ENCODE measurements around the gene TNIK.
A peak's percentile ranks its signal among the peaks of the same experiment; 100 is the strongest.

The TNIK gene

GRCh38 chr3:171086914-171087313, 373.3 kb downstream of the TNIK start:
- no peak for DNase-seq (ENCODE audit: low spot score)

DNA sequence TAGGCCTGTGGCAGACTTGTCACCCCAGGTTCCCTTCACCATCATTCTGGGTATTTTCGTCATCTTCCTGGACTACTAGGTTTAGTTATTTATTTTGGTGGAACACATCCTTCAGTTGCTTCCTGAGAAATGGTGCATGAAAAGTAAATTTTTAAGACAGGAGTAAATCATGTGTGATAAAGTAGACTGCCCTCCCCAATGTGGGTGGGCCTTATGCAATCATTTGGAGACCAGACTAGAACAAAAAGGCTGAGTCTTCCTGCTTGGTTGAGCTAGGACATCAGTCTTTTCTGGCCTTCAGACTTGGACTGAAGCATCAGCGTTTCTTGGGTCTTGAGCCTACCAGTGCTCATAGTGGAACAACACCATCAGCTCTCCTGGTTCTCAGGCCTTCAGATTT, 382.9 kb downstream of the TNIK start:
- DNase-seq (ENCODE audit: low spot score) = no peak

GRCh38 chr3:171072432-171072831, 387.8 kb downstream of the TNIK start:
- no peak for DNase-seq (ENCODE audit: low spot score)

DNA sequence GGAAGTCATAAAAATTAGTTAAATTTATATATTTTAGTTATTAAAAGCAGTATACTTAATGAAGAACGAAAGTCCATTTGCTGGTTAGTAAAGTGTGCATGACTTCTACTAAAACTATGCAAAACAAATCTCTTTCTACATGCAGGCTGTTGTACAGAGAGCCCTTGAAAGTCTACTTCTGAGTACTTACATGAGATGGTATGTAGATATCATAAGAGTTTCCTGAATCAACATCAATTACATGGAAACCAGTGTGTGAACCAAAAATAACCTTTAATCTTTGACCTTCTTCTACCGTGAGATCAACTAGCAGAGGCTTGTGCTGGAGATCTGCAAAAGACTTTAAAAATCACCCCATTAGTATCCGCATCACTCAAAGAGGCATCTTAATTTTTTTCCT, 391.5 kb downstream of the TNIK start:
- no peak for DNase-seq (ENCODE audit: low spot score)

DNA sequence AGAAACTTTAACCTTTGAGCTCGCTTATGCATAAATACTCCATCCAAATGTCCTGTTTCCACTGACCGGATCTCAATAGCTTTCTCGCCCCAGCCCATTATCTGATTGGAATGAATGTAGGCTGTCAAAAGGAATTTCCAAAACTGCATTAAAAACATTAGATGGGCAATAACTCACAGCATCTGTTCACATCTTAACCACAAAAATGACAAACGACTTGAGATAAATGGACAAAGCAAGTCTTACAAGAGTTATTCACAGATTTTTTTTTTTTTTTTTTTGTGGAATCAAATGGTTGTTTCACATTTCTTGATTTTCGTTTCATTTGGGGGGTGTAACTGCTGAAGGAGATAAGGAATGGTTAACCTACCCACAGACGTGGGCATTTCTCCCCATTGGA, 394.0 kb downstream of the TNIK start:
- DNase-seq (ENCODE audit: low spot score) = no peak

DNA sequence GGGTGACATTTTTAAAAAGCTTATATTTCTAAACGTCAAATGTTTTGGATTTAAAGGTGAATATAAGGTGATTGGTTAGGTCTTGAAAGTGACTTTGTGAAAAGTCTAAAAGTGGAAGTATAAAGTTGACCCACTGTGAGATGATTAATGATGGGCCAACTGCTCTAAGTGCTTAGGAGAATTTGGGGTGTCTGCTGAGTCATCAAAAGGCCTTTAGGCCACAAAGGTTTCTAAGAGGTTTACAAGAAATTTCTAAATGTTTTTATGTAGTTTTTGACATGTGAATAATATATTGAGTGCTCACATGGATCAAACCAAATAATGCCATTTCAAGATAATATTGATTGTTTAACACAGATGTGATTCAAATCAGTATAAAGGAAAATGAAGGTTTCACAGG, 394.5 kb downstream of the TNIK start:
- no peak for DNase-seq (ENCODE audit: low spot score)

DNA sequence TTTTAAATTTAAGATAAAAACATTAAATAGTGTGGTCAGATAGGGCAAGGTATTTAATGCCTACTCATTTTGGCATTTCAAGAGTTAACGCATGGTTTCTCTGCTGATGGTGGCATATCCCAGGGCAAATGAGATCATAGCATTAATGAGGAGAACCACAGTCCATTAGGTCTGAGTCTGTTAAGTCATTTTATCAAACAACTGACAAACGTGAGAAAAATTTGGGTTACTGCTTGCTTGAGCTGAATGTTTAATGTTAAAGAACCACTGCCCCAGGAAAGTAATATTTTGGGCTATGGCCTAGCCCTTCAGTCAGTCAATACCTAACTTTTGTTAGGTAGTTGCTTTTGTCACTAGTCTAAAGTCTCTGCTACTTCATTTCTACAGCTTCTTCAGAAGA, 395.7 kb downstream of the TNIK start:
- DNase-seq (ENCODE audit: low spot score) = no peak

- no peak for DNase-seq (ENCODE audit: low spot score)
These were observed 398.5 kb downstream of the TNIK start for GRCh38 chr3:171061749-171062148.

DNA sequence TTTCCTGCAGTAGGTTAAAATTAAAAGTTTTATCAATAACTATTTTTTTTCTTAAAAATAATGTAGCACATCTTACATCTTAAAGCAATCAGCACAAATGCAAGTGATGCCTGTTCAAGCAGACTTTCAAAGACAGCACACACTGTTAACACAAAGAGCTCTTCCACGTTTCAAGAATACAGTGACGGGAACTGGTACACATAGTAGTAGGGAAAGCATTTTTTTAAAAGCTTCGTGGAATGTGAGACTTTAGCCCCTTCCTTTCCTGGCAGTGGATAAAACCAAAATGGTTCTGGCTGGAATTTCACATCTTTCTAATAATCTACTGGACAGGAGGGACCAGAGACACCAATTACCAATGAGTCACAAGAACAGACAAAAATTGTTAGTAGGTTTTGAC, 400.2 kb downstream of the TNIK start:
- no peak for DNase-seq (ENCODE audit: low spot score)

GRCh38 chr3:171058873-171059603, 401.2 kb downstream of the TNIK start:
- DNase-seq (ENCODE audit: low spot score) = no peak

DNA sequence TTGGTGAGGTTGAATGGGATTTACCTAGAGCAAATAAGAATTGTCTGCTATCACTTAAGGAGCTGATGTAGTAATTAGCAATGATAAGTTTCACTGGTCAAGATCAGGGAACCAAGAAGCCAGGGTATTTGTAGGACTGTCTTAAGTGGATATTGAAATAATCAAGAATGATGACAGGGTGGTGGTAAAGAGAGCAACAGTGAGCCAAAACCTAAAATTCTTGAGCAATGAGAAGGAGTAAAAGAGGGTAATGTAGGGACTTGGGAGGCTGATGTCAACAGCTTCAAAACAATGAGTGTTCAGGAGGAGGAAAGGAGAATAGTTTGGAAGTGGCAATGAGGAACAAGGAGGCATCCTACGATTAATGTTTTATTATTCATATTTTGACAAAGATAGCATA, 402.1 kb downstream of the TNIK start:
- DNase-seq (ENCODE audit: low spot score) = no peak

DNA sequence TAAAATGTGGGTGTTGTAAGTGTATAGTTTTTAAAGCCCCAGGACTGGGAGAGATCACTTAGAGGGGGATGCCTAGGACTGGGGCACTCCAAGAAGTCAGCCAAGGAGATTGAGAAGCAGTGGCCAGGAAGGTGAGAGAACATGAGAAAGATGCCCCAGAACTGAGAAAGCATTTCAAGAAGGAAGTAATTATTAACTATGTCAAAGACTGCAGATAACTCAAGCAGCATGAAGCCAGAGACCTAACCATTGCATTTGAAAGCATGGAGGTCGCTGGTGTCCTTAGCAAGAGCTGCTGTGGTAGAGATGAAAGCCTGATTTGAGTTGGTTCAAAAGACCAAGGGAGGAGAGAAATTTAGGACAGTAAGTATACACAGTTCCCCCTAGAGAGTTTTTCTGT, 403.1 kb downstream of the TNIK start:
- no peak for DNase-seq (ENCODE audit: low spot score)

DNA sequence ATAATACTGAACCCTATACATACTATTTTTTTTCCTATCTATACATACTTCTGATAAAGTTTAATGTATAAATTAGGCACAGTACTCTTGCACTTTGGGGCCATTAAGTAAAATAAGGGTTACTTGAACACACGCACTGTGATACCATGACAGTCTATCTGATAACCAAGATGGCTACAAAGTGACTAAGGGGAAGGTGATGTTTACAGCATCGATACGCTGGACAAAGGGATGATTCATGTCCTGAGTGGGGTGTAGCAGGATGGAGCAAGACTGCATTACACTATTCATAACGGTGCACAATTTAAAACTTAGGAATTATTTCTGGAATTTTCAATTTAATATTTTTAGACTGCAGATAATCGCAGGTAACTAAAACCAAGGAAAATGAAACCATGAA, 403.7 kb downstream of the TNIK start:
- DNase-seq (ENCODE audit: low spot score) = no peak

GRCh38 chr3:171055336-171056178, 404.6 kb downstream of the TNIK start:
- no peak for DNase-seq (ENCODE audit: low spot score)

GRCh38 chr3:171054921-171055320, 405.3 kb downstream of the TNIK start:
- DNase-seq (ENCODE audit: low spot score) = no peak

GRCh38 chr3:171054231-171054630, 406.0 kb downstream of the TNIK start:
- no peak for DNase-seq (ENCODE audit: low spot score)

GRCh38 chr3:171049861-171050444, 410.3 kb downstream of the TNIK start:
- DNase-seq (ENCODE audit: low spot score) = peak; percentile 51

DNA sequence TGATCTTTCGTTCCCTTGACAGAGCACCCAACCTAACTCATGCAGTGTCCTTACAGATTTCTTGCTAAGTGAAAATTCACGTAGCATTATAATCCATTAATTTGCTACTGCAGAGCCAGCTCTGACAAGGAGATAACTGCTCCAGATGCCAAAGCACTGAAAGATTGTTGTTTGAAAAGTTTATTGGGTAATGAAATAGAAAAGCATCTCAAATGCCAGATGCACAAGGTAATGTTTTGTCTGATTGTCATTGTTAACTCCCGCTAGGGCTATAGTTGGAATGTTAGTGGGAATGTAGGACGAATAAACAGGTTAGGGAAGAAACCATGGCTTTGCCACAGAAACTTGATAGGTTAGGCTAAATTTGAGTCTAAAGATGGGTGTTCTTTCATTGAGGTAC, 413.4 kb downstream of the TNIK start:
- no peak for DNase-seq (ENCODE audit: low spot score)

DNA sequence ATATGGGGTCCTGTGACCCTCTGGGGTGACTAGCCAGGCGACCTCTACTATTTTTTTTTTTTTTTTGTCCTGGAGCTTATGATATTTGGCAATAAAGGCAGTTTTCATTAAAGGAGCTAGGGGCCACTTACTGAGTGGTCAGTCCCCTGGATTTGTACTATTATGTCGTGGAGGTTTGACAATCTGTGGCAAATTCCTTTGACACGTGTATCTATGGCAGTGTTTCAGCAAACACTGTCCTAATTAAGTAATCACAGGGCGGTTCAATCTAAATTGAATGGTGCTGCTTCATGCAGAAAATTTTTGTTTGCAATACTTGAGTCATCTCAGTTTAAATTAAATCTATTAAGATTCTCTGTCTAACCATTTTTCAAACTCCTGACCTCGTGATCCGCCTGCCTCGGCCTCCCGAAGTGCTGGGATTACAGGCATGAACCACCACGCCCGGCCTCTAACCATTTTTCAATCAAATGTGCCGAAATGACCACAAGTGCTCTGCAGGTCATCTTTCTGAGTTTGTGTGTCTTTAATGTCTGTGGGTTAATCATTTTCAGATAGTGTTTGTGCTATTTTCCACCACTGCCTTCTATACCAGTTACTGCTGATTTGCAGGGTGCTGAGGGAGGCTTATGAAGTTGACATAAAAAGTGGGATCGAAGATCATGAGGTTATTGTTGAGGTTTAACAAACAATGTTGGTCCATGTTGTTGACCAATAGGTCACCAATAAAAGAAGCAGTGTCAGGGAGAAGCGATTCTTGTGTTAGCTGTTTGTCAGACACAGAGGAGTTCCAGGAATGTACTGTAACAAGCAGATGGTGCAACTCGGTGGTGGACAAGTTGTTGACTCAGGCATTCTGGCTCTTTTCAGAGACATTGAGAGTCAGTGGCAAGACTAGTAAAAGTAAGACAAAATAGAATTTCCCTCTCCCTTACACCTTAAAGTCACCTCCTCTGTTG, 415.1 kb downstream of the TNIK start:
- peak; percentile 45 for DNase-seq (ENCODE audit: low spot score)

- DNase-seq (ENCODE audit: low spot score) = no peak
These were observed 415.8 kb downstream of the TNIK start for GRCh38 chr3:171044384-171044783.

DNA sequence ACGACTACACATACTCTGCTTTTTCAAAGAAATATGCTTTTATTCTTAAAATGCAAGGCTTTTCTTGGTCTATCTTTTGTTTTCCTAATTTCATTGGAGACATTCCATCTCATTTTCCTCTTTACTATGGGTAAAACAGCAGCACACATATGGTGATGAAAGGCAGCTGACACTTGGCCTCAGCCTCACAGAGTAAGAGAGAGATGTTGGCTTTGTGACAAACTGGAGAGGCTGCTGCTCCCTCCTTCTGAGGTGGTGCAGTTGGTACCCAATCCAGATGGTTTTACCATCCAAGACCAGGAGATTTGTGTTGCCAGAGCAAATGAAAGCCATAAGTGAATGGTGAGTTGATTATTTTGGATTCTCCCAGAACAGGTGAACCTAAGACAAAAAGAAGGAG, 420.5 kb downstream of the TNIK start:
- no peak for DNase-seq (ENCODE audit: low spot score)

DNA sequence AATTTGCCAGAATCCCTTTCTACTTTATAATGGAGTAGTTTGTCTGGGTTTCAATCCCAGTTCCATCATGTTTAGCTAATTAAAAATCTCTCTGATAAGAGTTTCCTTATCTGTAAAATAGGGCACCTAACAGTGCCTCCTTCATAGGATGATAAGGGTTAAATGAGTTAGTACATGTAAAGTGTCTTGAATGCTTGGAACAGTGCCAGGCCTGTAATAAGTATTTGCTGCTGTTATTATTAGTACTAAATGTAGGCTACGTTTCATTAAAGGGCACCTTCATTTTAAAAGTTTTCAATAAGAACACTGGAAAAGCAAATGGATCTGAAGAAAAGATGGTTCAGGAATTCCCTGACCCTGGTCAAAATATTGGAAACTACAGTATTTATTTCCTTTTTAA, 421.9 kb downstream of the TNIK start:
- DNase-seq (ENCODE audit: low spot score) = no peak
